ENCODE results near the gene ST6GALNAC1.
"Not testable (repeated sequence)": the region's sequence is repeated elsewhere in the genome, so short reads cannot be mapped to it uniquely, and the experiment has no call there.

ST6GALNAC1 gene

DNA sequence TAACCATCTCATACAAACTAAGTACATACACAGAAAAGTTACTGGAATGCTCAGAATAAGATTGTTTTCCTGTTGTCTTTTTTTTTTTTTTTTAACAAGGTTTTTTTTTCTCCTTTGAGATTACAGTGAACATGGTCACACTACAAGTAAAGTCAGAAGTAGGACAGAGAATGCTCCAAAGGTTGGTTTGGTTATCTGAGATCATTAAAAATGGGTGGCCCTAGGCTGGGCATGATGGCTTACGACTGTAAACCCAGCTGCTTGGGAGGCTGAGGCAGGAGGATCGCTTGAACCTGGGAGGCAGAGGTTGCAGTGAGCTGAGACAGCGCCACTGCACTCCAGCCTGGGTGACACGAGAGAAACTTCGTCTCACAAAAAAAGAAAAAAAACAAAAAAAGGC, 6.9 kb upstream of the ST6GALNAC1 start:
- no peak overlapping the region for H3K4me3 ChIP-seq (ENCODE audit: low read length)
- no peak for DNase-seq (ENCODE audit: low read depth, low spot score)

DNA sequence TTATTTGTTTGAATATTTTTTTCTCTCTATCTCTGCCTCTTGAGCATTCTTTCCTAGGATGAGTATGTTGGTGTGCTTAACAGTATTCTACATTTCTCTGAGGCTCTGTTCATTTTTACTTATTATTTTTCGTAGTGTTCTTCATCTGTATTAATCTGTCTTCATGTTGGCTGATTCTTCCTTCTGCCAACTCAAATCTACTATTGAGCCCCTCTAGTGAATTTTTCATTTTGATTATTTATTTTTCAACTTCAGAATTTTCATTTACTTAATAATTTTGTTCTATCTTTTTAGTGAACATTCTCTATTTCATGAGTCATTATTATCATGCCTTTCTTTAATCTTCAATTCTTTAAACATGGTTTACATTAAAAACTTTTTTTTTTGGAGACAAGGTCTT, 3.2 kb upstream of the ST6GALNAC1 start:
- DNase-seq (ENCODE audit: low read depth, low spot score) = no peak
- no peak overlapping the region for H3K4me3 ChIP-seq (ENCODE audit: low read length)

DNA sequence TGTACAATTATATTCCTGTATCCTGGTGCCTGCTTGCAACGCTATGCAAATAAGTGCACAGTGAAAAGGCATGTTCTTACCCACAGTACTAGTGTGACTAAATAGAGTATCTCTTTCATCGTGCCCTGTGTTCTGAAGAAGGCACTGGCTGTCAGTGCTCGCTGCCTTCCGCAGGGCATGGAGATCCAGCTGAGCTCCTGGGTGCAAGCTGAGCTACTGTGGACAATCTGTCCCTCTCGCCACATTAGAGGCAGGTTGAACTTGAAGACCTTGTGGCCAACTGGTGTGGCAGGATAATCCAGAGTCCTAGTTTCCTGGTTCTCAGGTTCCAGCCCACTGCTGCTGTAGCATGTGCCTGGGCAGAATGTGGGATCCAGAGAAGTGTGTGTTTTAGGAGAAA, 1.9 kb upstream of the ST6GALNAC1 start:
- H3K4me3 ChIP-seq (ENCODE audit: low read length) = no peak overlapping the region
- DNase-seq (ENCODE audit: low read depth, low spot score) = no peak

DNA sequence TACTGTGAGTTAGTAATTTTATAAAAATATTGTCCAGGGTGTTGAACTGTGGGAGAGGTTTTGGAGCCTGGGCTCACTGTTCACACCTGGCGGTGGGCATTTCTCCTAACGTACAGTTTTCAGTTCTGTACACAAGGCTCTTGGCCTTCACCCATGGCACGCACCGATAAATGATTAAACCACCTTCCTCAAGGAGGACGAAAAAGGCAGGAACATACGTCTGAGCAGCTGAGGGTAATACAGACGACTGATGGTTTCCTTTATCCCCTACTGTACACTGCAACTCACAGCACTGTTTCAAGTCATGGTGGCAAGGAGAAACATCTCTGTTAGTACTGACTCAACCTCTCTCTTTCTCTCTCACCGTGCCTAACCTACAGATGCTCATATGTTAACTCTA, 1.4 kb upstream of the ST6GALNAC1 start:
- H3K4me3 ChIP-seq (ENCODE audit: low read length) = no peak overlapping the region
- DNase-seq (ENCODE audit: low read depth, low spot score) = no peak

DNA sequence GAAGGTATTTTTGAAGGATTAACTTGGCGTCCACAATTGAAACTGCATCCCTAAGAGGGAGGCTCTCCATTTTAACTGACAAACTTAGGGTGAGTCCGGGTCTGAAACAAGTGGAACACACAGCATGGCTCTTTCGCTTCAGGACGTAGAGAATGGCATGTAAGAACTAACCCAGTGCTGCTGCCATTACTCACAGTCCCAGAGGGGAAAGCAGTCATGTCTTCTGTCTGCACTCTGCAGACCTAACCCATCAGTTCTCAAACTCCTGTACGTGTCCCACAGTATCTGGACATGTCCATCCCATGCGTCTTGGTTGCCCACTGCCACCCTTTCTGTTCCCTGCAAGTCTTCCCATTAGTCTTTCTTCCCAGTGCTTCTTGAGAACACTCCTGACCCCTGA, 563 bp downstream of the ST6GALNAC1 start:
- DNase-seq (ENCODE audit: low read depth, low spot score) = no peak
- no peak overlapping the region for H3K4me3 ChIP-seq (ENCODE audit: low read length)

DNA sequence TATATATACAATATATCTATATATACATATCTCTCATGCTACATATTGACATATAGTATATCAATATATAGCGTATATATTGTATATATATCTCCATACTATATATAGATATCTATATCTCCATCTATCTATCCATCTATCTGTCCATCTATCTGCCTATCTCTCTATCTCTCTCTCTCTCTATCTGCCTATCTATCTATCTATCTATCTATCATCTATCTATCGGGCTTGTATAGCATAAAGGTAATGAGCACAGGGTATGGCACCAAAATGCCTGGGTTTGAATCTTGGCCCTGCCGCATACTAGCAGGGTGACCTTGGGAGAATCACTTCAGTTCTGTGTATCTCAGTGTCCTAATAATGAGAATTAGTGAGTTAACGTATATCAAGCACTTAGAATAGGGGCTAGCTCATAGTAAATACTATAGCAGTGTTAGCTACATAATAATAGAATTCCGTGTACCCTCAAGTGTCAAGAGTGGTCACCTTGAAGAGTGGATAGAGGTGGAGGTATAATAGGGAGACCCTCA, 1.5 kb downstream of the ST6GALNAC1 start:
- no peak overlapping the region for H3K4me3 ChIP-seq (ENCODE audit: low read length)
- no peak for DNase-seq (ENCODE audit: low read depth, low spot score)

DNA sequence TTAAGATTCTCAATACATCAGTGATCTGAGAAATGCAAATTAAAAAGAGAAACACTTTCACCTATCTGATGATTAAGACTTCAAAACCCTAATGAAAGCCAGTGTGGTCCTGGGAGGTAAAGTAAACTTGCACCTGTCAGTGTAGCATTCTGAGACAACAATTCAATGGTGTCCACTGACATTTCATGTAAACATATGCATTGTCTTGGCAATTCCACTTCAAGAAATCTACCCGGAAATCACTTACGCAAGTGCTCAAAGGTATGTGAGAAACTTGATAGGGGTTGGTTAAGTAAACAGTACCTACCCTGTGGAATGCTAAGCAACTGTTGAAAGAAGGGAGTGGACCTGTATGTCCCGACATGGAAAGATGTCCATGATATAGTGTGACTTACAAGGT, 2.1 kb downstream of the ST6GALNAC1 start:
- no peak overlapping the region for H3K4me3 ChIP-seq (ENCODE audit: low read length)
- DNase-seq (ENCODE audit: low read depth, low spot score) = no peak

DNA sequence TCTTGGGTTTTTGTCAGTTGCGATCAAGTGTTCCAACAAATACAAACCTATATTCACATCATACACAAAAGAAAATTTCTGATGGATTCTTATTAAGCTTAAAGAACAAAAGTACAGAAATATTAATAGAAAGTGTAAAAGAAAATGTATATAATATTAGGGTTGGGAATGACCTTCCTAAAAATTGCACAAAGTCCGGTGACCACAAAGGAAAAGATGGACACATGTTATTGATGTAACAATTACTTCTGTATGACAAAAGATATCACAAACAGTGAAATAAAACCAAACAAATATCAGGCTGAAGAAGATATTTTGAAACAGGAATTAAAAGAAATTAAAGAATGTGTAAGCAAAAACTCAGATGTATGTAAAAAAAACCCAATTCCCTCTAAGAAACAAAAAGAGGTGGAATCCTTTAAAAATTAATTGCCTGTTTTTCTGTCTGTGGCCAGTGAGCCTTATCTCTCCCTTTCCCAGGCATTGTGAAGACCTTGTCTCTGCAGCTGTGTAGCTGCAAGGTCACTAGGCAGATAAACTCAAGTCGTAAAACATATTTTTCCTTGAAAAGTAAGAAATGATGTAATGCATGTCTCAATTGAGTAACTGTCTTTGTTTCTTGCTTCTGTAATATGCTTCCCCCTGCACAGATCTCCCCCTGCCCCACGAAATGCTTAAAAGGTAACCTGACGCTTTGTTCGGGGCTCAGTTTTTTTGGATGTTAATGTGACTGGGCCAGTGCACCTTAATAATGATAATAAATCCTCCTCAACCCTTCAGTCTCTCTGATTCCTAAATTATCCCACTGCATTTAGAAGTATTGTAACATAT, 2.8 kb downstream of the ST6GALNAC1 start:
- no peak for DNase-seq (ENCODE audit: low read depth, low spot score)
- no peak overlapping the region for H3K4me3 ChIP-seq (ENCODE audit: low read length)

DNA sequence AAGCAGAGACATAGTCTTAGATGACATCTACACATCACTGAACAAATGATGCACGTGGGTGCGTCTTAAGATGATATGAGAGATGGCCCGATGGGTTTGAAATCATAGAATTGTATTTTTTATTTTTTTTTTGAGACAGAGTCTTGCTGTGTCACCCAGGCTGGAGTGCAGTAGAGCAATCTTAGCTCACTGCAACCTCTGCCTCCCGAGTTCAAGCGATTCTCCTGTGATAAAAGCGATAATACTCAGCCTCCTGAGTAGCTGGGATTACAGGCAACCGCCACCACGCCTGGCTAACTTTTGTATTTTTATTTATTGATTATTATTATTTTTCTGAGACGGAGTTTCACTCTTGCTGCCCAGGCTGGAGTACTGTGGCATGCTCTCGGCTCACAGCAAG, 5.3 kb downstream of the ST6GALNAC1 start:
- DNase-seq (ENCODE audit: low read depth, low spot score) = no peak

DNA sequence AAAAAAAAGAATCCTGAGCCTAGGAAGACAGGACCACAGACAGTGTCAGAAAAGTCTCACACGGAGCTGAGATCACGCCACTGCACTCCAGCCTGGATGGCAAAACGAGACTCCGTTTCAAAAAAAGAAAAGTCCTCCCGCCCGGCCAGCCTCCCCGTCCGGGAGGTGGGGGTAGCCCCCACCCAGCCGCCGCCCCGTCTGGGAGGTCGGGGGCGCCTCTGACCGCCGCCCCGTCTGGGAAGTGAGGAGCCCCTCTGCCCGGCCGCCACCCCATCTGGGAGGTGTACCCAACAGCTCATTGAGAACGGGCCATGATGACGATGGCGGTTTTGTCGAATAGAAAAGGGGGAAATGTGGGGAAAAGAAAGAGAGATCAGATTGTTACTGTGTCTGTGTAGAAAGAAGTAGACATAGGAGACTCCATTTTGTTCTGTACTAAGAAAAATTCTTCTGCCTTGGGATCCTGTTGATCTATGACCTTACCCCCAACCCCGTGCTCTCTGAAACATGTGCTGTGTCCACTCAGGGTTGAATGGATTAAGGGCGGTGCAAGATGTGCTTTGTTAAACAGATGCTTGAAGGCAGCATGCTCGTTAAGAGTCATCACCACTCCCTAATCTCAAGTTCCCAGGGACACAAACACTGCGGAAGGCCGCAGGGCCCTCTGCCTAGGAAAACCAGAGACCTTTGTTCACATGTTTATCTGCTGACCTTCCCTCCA, 6.9 kb downstream of the ST6GALNAC1 start:
- not testable (repeated sequence) for H3K4me3 ChIP-seq (ENCODE audit: low read length); DNase-seq (ENCODE audit: low read depth, low spot score)

More for the DNA sequence above, 5.3 kb downstream of the ST6GALNAC1 start:
- H3K4me3 ChIP-seq (ENCODE audit: low read length) = no peak overlapping the region

DNA sequence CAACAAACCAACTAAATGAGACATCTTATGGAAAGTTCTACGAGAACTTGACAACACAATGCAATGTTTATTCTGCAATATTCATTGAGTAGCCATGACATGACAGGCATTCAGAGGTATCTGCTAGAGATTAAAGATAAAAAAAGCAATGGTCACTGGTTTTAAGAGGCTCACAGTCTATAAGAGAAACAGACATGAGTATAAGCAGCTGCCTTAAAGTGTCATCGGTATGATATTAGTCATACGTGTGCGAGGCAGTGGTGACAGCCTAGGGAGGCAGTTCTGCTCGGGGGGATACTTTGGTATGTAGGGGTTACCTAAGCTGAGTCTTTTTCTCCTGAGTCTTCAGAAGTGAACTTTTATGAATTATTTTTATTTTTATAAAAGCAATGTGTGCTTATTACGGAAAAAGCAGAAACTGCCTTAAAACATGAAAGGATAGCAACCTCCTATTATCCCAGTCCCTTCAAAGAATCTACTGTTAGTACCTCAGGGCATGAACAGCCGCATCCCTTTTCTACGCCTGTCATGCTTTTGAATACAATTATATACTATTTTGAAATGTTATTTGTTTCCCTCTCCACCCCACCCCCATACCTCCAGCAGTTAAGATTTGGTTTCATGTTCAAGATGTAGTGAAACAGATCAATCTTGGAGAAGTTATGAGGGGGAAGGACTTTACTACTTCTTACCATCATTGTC, 7.7 kb downstream of the ST6GALNAC1 start:
- no peak overlapping the region for H3K4me3 ChIP-seq (ENCODE audit: low read length)
- no peak for DNase-seq (ENCODE audit: low read depth, low spot score)

DNA sequence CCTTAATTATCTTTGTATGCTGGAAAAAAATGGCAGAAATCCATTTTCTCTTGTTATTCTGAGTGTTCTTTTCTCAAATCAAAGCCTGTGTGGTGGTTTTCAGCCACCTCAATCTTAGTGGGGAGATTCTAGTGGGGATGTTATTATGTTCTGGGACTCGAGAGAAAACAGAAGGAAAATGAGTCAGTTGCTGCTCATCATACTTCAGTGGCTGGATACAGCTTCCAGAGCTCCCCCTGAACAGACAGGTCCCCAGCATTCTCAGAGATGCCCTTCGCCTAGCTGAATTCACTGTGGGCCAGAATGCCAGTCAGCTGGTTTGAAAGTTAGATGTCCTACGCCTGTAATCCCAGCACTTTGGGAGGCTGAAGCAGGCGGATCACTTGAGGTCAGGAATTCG, 8.5 kb downstream of the ST6GALNAC1 start:
- no peak overlapping the region for H3K4me3 ChIP-seq (ENCODE audit: low read length)
- no peak for DNase-seq (ENCODE audit: low read depth, low spot score)

DNA sequence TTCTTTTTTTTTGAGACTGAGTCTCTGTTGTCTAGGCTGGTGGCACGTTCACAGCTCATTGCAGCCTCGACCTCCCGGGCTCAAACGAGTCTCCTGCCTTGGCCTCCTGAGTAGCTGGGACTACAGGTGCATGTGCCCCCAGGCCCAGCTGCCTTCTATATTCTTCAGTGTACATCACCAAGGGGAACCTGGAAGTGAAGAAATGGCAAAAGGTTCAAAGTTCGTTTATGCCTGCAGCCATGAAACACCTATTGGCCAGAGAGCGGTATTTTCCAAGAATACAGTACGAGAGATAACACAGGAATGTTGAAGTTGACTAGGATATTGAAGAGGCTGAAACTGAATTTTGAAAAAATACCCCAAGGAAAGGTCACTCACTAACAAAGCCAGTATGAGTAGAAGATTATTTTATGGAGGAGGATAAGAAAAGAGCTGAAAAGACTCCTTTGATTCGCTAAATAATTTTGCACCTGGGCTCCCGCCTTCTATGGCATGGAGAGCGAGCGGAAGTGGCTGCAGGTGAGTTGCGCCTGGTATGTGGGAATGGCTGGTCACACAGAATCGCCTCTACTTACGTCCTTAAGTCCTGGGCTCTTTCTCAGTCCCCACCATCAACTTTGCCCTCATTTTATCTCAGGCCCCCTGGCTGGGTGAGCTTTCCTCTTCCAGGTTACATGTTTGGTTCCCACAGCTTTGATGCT, 9.8 kb downstream of the ST6GALNAC1 start:
- no peak overlapping the region for H3K4me3 ChIP-seq (ENCODE audit: low read length)
- DNase-seq (ENCODE audit: low read depth, low spot score) = no peak

DNA sequence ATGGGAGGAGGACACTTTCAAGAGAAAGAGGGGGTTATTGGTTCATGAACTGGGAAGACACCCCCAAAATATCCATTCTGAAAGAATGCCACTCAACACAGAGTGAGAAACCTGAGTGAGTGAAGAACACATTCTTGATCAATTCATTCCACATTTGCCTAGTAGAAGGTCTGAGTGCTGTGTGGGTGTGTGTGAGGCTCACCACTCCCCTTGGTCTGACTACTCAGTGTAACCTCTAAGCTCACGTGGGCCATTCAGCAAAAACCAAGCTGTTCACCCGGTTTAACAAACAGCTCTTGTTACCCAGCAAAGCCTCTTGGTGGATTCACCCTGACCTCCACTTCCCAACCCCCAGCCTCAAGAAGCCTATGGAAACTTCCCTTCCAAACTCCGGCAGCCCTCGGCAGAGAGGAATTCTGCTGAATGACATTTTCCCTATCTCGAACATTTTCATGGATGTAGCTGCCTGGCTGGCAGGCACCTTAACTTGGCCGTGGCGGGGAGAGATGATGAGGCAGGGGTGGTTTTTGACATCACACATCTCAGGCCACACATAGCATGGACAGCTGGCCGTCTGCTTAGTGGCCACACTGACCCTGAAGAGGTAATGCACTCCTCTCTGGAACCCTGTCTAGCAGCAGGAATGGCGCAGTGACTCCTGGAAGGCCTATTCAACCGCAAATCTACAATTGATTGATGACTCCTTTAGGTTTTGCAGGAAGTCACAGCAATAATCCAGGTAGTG, 11.6 kb downstream of the ST6GALNAC1 start:
- DNase-seq (ENCODE audit: low read depth, low spot score) = no peak

DNA sequence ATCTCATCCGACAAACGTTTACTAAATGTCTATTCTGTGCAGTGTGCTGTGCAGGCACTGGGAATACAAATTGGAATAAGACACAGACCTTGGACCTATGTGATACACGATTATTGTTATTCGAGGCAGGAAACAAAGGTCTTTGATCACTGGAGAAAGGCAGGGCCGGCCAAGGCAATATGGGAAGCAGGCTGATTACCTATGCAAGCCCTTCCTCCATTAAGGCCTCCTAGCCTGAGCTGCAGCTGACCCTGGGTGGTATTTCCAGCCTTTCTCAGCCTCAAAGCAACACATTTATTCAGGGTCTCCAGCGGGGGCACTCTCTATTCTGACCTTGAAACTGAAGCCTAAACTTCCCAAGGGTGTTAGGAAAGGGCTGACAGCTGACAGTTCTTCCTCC, 13.4 kb downstream of the ST6GALNAC1 start:
- H3K4me3 ChIP-seq (ENCODE audit: low read length) = no peak overlapping the region
- no peak for DNase-seq (ENCODE audit: low read depth, low spot score)

More for the DNA sequence above, 11.6 kb downstream of the ST6GALNAC1 start:
- H3K4me3 ChIP-seq (ENCODE audit: low read length) = no peak overlapping the region

DNA sequence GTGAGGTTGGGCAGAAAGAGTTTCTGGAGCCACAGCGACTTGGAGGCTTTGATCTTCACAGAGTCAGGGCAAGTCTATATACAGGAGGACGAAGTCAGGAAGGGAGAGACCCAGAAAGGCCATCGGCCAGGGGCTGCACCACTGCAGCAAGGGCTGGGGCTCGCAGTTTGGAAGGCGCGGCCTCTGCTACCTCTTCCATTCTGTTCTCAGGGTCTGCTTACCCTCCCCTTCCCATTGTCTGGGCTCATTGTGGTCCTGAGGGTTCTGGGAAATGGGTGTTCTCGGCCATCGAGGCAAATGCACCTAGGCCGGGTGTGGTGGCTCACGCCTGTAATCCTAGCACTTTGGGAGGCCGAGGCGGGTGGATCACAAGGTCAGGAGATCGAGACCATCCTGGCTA, 16.0 kb downstream of the ST6GALNAC1 start:
- H3K4me3 ChIP-seq (ENCODE audit: low read length) = no peak overlapping the region
- no peak for DNase-seq (ENCODE audit: low read depth, low spot score)

DNA sequence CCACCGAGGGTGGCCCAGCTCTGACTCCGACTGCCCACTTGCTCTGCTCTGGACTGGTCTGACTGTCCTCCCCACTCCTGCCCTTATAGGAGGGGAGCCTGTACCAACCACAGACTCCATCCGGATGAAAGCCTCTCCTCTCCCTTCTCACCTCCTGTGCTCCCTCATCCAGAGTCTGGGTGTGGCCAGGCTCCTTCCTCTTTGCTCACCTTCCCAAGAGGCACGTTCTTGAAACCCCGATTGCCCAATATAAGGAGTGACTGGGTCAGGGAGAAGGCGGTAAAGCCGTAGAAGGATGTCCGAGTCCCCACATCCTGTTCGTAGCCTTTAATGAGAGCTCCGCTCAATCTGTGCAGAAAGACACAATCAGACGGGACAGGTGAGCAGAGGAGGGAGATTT, 17.1 kb downstream of the ST6GALNAC1 start:
- H3K4me3 ChIP-seq (ENCODE audit: low read length) = no peak overlapping the region
- no peak for DNase-seq (ENCODE audit: low read depth, low spot score)

DNA sequence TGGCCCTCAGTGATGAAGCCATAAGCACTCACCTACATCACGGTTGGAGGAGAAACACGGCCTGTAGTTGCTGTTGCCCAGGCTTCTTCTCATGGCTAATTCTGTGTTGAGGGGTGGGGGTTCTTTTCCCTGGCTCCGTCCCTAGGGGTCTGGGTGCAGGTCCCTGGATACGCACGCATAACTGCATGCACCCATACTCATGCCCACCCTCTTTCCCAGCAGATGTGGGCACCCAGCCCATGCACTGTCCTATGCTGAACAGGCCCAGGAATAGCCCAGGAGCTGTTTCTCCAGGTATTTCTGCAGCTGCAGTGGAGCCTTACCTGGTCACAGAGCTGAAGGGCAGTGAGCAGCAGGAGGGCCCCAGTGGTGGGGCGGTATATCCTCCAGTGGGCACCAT, 18.1 kb downstream of the ST6GALNAC1 start:
- H3K4me3 ChIP-seq (ENCODE audit: low read length) = no peak overlapping the region
- DNase-seq (ENCODE audit: low read depth, low spot score) = no peak

Measured in Jurkat, Clone E6-1 (cell line).